ENCODE results near the gene SPPL3.
"Not testable (repeated sequence)": the region's sequence is repeated elsewhere in the genome, so short reads cannot be mapped to it uniquely, and the experiment has no call there.

Gene SPPL3, protein sequence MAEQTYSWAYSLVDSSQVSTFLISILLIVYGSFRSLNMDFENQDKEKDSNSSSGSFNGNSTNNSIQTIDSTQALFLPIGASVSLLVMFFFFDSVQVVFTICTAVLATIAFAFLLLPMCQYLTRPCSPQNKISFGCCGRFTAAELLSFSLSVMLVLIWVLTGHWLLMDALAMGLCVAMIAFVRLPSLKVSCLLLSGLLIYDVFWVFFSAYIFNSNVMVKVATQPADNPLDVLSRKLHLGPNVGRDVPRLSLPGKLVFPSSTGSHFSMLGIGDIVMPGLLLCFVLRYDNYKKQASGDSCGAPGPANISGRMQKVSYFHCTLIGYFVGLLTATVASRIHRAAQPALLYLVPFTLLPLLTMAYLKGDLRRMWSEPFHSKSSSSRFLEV

DNA sequence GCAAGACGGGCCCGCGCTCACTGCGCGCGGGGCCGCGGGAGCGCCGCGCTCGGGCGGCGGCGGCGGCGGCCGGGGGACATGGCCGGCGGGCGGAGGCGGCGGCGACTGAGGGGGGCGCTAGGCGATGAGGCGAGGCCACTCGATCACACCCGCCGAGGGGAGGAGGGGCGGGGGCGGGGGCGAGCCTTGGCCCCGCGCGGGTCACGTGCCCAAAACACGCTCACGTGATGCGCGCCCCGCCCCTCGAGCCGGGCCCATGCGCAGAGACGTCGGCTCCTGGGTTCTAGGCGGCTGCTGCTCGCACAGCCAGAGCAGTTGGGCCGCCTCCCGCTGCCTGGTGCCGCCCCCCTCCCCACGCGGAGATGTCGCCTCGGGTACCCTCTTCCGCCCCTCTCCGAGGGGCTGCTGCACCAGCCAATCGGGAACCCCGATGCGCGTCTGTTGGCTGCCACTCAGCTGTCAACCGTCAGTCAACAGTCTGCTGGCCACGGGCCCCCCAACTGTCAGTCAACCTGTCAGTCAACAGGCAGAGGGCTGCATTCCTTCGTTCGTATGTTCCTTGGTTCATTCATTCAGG is at the start of gene SPPL3:
TSS of gene SPPL3 (minus strand) at position 162 of the 577 bp plus-strand sequence. CDS start 491 bp downstream, outside the sequence.
- FAIRE-seq (peak; percentile 87), DNase-seq (ENCODE audit: insufficient read length, low spot score) (peak; percentile 86)

DNA sequence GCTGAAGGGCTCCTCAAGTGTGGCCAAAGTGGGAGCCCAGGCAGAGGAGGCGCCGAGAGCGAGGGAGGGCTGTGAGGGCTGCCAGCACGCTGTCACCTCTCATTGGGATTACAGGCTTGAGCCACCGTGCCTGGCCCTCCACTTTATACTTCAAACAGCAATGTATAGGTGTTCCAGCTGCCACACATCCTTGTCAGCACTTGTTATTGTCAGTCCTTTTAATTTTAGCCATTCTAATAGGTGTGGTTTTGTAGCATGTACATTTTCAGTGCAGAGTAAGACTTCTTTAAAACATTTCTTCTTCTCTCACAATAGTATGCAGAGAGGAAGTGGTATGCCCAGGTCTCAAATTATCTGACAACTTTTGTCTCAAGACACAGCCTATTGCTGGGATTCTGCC is 46.6 kb upstream of the SPPL3 start:
- DNase-seq (ENCODE audit: insufficient read length, low spot score) (no peak), FAIRE-seq (no peak)

DNA sequence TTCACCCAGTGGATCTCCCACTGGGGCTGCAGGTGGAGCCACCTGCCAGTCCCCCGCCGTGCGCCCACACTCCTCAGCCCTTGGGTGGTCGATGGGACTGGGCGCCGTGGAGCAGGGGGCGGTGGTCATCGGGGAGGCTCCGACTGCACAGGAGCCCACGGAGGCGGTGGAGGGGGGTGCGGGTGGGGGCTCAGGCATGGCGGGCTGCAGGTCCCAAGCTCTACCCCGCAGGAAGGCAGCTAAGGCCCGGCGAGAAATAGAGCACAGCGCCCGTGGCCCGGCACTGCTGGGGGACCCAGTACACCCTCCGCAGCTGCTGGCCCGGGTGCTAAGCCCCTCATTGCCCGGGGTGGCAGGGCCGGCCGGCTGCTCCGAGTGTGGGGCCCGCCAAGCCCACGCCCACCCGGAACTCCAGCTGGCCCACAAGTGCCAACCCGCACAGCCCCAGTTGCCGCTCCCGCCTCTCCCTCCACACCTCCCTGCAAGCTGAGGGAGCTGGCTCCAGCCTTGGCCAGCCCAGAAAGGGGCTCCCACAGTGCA is 46.2 kb upstream of the SPPL3 start:
- DNase-seq (ENCODE audit: insufficient read length, low spot score); FAIRE-seq: not testable (repeated sequence)

DNA sequence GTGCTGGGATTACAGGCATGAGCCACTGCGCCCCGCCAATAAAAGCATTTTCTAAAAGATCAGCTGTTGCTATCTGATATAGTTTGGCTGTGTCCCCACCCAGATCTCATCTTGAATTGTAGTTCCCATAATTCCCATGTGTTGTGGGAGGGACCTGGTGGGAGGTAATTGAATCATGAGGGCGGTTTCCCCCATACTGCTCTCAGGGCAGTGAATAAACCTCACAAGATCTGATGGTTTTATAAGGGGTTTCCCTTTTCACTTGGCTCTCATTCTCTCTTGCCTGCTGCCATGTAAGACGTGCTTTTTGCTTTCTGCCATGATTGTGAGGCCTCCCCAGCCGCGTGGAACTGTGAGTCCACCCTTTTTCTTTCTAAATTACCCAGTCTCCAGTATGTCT is 41.4 kb upstream of the SPPL3 start:
- DNase-seq (ENCODE audit: insufficient read length, low spot score); FAIRE-seq: not testable (repeated sequence)

DNA sequence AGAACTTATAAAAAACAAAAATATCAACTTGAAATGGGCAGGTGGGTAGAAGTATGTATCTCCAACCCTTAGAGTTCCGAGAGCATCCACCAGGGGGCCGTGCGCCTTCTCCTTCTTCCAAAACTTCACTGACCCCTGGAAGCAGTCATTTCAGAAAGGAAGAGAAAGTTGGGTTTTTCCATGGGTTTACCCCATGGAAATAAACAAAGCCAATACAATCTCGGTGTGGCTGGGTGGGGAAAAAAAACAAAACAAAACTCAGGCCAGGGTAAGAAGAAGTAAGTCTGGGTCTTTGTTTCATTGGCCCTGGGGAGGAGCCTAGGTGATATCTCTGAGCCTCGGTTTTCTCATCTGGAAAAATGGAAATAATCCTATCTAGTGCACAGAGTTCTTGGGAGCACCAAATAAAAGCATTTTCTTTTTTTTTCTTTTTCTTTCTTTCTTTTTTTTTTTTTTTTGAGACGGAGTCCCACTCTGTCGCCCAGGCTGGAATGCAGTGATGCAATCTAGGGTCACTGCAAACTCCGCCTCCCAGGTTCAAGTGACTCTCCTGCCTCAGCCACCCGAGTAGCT is 40.6 kb upstream of the SPPL3 start:
- DNase-seq (ENCODE audit: insufficient read length, low spot score) (peak; percentile 62), FAIRE-seq (no peak)

DNA sequence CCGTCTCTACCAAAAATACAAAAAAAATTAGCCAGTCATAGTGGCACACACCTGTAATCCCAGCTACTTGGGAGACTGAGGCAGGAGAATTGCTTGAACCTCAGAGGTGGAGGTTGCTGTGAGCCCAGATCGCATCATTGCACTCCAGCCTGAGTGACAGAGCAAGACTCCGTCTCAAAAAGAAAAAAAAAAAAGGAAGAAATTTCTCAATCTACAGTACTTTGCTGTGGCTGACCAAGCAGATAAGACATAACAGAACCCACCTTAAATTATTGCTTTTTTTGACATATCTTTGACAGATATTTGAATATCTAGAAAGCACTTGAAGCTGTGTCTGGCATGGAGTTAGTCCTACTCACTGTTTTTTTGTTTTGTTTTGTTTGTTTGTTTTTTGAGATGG is 39.3 kb upstream of the SPPL3 start:
- FAIRE-seq (no peak), DNase-seq (ENCODE audit: insufficient read length, low spot score) (no peak)

DNA sequence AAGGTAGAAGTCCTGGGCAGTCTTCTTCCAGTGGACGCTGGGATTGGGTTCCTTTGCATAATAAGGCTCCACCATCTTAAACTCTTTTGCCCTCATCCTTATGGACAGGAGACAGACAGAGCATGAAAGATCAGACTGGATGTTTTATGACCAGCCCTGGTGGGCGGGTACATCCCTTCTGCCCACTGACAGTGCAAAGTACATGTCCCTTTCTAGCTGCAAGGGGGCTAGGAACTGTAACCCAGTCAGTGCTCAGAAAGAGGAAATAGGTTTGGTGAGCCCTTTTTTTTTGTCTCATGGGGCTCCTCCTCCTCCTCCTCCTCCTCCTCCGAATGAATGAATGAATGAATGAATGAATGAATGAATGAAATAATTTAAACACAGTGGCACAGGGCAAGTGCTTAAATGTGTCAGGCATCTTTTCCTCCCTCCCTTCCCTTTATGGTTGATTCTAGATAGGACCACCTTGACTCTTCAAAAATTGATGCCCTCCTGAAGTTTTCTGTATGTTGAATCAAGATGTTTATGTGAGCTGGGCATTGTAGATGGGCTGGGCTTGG is 37.8 kb upstream of the SPPL3 start:
- DNase-seq (ENCODE audit: insufficient read length, low spot score), result no peak
- FAIRE-seq, result no peak

DNA sequence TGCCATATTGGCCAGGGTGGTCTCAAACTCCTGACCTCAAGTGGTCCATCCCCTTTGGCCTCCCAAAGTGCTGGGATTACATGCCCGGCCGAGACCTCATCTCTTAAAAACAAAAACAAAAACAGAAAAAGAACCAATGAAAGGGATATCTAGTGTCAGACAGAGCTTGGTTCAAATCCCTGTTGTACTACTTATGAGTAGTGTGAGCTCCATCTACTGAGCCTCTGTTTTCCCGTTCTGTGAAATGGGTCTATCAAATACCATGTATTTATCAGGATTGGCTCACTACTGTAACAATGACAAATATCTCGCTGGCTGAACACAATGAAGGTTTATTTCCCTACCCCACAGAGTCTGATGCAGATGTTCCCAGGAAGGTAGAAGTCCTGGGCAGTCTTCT is 37.3 kb upstream of the SPPL3 start:
- FAIRE-seq (no peak), DNase-seq (ENCODE audit: insufficient read length, low spot score) (no peak)

DNA sequence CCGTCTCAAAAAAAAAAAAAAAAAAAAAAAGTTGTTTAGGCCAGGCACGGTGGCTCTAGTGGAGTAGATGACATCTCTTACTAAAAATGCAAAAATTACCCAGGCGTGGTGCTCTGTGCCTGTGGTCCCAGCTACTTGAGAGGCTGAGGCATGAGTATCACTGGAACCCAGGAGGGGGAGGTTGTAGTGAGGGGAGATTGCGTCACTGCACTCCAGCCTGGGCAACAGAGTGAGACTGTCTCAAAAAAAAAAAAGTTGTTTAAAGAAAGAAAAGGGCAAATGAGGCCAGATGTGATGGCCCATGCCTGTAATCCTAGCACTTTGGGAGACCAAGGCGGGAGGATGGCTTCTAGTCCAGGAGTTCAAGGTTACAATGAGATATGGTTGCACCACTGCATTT is 36.6 kb upstream of the SPPL3 start:
- FAIRE-seq, result no peak
- DNase-seq (ENCODE audit: insufficient read length, low spot score), result no peak

DNA sequence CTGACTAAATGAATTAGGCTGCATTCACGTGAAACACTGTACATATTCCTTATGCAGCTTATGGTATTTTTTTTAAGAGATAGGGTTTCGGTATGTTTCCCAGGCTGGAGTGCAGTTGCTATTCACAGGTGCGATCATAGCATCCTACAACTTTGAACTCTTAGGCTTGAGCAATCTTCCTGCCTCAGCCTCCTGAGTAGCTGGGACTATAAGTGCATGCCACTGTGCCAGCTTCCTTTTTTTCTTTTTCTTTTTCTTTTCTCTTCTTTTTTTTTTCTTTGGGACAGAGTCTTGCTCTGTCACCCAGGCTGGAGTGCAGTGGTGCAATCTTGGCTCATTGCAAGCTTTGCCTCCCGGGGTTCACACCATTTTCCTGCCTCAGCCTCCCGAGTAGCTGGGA is 35.8 kb upstream of the SPPL3 start:
- DNase-seq (ENCODE audit: insufficient read length, low spot score) (no peak), FAIRE-seq (no peak)

DNA sequence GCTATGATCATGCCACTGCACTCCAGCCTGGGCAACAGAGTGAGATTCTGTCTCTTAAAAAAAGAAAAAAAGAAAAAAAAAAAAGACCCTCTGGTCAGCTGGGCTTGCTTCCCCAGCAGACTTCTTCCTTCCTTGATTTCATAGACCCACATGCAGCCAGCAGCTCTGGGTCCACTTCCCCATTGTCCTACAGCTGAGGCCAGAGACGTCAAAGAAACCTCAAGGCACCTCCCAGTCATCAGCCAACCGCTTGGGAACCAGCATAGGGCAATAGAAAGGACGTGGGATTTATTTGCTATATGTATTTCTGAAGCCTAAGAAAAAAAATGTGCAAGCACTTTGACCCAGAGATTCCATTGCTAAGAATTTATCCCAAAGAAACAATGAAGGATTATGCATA is 35.4 kb upstream of the SPPL3 start:
- FAIRE-seq (no peak), DNase-seq (ENCODE audit: insufficient read length, low spot score) (no peak)

DNA sequence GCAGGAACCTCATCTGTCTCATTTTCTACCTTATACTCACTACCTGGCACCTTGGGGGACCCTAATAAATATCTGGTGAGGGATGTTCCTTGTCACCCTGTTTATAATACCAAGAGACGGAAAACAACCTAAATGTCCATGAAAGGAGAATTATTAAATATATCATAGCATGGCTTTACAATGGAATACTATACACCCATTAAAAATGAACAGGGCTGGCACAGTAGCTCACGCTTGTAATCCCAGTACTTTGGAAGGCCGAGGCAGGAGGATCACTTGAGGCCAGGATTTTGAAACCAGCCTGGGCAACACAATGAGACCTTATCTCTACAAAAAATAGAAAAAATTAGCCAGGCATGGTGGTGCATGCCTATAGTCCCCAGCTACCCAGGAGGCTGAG is 34.3 kb upstream of the SPPL3 start:
- DNase-seq (ENCODE audit: insufficient read length, low spot score), result no peak
- no peak for FAIRE-seq

DNA sequence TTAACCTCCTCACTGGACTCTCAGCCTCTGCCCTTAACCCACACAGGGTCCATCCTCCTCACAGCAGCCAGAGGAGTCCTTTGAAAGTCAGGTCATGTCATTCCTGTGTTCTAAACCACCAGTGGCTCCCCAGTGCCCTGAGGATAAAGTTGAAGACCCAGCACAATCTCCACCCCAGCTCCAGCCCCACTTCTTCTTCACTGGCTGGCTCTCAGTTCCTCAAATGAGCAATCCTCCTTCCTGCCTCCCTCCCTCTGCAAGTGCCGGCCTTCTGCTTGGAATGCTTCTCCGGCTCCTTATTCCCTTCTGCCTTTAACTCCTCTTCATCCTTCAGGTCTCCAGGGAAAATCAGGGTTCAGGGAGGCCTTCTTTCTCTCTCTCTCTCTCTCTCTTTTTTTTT is 32.0 kb upstream of the SPPL3 start:
- no peak for FAIRE-seq
- DNase-seq (ENCODE audit: insufficient read length, low spot score), result no peak

DNA sequence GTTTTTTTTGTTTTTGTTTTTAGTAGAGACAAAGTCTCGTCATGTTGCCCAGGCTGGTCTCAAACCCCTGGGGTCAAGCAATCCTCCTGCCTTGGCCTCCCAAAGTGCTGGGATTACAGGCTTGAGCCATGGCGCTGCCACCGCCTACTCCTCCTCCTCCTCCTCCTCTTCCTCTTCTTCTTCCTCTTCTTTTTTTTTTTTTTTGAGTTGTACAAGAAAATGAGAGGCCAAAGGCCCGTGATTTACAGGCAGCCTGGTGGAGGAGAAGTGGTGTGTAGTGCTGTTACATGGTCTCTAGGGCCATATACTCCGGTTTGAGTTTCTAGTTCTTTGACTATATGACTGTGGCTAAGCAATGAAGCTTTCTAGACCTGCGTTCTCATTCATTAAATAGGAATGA is 29.6 kb upstream of the SPPL3 start:
- DNase-seq (ENCODE audit: insufficient read length, low spot score), result no peak
- no peak for FAIRE-seq

DNA sequence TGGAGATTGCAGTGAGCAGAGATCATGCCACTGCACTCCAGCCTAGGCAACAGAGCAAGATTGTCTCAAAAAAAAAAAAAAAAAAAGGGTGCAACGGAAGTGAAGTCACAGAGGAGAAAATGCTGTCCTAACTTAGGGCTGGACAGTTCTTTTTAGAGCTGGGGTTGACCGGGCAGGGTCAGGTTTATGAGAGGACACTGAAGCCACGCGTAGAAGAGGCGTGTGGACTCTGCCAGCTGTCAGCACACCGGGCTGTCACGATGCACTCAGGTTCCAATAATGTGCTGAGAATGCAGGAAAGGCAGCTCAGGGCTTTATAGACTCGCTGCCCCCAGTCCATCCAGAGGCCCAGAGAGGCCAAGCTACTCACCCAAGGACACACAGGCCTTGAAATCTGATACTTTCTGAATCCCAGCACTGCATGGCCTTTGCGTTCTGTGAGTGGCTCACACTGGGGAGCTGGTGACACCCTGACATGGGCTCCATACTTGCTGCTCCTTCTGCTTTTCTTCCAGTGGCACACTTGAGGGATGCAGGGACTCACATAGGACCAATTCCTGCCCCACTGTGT is 28.9 kb upstream of the SPPL3 start:
- FAIRE-seq (no peak), DNase-seq (ENCODE audit: insufficient read length, low spot score) (no peak)

DNA sequence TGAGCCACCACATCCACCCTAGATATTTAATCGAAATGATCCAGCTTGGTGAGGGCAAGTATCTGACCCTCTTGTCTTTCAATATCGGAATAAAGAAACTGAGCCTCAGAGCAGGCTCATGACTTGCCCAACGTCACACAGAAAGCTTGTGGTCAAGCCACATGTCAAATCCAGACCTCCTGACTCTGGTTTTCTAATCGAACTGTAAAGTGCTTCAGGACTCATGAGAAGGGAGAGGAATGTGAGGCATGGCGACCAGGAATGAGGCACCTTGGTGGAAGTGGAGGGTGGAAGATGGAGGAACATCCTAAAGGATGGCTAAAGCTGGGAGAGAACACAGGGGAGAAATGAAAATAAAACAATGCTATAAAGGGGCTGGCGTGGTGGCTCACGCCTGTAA is 27.9 kb upstream of the SPPL3 start:
- FAIRE-seq (no peak), DNase-seq (ENCODE audit: insufficient read length, low spot score) (no peak)

DNA sequence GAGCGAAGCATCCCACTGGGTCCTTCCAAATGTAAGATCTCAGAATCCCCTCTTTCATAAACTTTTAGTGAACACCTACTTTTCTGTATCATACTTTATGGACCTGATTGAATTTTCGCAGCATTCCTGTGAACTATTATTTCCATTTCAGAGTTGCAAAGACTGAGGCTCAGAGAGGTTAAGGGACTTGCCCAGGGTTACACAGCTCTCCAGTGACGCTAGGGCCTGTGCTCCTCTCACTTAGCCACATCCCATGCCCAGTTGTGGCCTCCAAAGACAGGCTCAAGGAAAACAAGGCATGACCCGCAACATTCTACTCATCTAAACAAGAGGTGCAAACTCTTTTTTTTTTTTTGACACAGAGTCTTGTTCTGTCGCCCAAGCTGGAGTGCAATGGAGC is 25.9 kb upstream of the SPPL3 start:
- no peak for FAIRE-seq
- DNase-seq (ENCODE audit: insufficient read length, low spot score), result no peak

DNA sequence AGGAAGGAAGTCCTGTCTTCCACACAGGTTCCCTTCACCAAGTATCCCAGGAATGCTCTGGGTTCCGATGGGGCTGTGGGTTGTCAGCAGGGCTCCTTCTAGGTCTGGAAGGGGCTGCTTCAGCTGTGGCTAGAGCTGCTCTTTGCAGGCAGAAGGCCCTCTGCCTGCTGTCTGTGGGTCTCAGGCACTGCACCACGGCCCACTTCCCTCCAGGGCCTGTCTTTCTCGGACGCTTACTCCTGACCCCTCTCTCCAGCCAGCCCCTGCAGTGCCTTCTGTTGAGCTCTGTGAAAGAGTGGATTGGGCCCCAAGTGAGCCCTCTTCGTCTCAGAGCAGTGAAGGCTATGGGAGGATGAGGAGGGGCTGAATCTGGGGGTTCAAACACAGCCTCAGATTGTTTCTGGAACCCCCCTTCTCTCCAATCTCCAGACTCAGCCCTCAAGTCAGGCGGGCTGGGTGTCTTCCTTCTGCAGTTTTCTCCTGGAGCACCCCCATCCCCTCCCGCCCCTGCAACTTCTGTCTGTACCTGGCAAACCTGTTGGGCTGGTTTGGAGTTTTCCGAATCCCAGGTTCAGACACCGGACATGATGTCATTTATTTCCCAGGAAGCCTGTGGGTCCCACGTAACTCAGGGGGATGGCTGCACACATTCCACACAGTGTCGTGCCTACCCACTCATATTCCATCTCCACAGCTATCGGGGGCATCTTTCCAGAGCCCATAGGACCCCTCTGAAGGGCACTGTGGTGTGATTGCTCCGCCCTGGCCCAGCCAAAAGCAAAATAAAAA is 24.9 kb upstream of the SPPL3 start:
- FAIRE-seq (no peak), DNase-seq (ENCODE audit: insufficient read length, low spot score) (no peak)

DNA sequence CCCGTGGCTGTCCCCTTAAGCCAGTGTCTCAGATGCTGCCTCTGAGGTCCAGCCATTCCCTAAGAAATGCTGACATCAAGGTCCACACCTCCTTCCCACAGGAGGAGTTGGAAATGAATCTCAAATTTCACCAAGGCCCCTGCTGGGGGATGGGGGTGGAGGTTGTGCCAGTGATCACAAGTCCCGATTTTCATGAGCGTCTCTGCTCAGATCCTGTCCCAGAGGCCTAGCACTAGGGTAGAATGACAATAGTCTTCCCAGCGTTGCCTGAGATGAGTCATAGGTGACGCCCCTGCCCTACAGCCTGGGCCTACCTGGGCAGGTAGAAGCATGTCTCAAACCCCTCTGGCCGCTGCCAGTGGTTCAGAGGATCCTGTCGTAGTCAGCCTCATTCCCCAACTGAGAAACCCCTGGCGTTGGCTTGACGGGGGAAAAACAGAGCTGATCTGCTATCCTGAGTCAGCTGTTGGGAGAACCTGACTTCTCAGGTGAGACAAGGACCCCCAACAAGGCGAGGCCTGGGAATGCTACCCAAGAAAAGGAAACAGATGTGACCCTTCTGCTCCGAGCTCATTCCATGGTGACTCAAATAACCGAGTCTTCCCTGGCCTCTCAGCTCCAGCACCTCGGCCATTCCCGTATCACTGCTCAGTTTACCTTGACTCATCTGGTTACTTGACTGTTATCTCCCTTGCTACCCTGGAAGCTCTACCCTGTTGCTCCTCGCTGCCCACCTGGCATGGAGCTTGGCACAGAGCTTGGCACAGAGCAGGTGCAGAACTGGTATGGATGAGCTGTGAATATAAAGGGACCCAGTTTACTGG is 21.8 kb upstream of the SPPL3 start:
- FAIRE-seq (no peak), DNase-seq (ENCODE audit: insufficient read length, low spot score) (no peak)

DNA sequence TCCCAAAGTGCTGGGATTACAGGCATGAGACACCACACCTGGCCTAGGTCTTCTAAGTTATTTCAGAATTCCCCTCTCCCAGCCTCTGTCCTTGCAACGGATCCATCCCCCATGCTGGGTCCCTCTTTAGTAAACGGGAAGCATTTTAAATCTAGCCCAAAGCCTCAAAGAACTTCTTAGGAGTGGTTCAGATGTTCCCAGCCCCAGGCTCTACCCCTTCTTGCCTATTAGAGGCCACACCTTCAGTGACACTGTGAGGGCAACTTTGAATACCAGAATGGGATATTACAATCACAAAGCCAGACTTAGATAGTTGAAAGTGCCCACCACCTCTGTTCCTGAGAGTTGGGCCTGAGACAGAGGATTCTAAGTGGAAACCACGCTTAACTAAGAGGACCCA is 18.1 kb upstream of the SPPL3 start:
- no peak for DNase-seq (ENCODE audit: insufficient read length, low spot score)
- no peak for FAIRE-seq

Data from HTR-8/SVneo (cell line).